ENCODE measurements around the gene SMCO4.

SMCO4 gene

GRCh38 chr11:93504110-93505095 lies 38.8 kb downstream of the SMCO4 start:
- no peak for DNase-seq (ENCODE audit: low spot score)

GRCh38 chr11:93501856-93502255 lies 41.3 kb downstream of the SMCO4 start:
- no peak for DNase-seq (ENCODE audit: low spot score)

DNA sequence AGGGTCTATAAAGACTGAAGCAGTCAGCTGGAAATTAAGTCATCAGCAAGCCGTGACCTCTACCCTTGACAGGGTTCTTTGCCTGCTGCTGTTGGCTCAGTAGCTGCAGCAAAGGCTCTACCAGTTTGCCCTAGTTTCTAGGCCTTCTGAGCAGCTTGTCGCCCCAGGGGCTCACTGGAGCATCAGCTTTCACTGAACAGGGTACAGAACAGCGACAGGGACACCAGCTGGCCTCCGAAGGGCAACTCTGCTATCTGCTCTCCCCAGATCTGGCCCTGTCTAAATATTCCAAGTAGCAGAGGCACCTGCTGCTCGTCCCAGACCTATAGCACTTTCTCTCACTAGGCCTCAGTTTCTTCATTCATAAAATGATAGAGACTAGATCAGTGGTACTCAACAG lies 42.4 kb downstream of the SMCO4 start:
- peak; percentile 93 for DNase-seq (ENCODE audit: low spot score)

DNA sequence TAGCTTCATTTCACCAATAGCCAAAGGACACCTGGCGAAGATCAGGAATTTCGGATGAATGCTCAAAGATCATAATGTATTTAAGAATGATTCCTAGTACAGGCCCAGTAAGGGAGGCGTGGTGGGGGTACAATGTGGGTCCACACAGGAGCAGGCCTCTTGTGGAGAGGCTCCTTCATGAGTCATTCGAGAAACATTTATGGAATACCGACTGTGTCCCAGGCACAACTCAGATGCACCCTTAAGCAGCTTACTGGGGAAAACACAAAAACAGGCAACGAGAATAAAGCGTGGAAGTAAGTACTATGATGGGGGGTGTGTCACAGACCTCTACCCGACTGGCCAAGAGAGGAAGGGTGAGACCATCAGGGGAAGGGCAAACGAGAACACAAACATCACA lies 44.5 kb downstream of the SMCO4 start:
- DNase-seq (ENCODE audit: low spot score), result no peak

DNA sequence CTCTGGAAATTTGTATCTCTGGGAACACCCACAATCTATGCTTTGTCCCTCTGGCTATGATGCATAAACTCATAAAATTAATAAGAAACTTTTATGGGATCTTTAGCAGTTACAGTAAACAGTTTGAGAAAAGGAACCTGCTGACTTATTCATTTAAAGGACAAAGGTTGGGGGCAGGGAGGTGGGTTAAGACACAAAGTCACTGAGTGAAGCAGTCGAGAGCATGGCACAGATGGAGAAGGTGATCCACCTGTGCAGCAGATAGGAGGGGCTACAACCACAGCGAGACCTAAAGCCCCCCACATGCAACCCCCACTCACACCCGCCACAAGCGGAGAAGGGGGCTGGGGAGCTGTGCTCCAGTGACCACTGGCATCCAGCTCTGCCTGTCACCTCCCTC lies 45.0 kb downstream of the SMCO4 start:
- DNase-seq (ENCODE audit: low spot score), result no peak

DNA sequence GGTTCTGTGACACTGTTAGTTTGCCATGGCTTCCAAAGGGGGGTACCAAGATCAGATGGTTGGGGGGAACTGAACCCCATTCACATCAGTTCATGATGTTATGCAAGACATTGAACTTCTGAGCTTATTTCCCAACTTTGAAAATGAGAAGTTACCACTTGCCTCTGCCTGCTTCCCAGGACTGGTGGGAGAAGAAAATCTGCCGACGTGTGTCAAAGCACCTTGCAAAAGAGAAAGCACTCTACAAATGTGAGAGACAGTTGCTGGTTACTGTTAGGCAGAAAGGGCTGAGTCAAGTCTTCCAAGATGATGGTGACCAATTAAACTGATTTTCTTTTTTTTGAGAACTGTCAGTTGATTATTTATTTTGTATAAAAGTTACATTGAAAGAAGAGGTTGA lies 45.6 kb downstream of the SMCO4 start:
- DNase-seq (ENCODE audit: low spot score), result no peak

- no peak for DNase-seq (ENCODE audit: low spot score)
These were observed 48.8 kb downstream of the SMCO4 start for GRCh38 chr11:93494357-93494756.

DNA sequence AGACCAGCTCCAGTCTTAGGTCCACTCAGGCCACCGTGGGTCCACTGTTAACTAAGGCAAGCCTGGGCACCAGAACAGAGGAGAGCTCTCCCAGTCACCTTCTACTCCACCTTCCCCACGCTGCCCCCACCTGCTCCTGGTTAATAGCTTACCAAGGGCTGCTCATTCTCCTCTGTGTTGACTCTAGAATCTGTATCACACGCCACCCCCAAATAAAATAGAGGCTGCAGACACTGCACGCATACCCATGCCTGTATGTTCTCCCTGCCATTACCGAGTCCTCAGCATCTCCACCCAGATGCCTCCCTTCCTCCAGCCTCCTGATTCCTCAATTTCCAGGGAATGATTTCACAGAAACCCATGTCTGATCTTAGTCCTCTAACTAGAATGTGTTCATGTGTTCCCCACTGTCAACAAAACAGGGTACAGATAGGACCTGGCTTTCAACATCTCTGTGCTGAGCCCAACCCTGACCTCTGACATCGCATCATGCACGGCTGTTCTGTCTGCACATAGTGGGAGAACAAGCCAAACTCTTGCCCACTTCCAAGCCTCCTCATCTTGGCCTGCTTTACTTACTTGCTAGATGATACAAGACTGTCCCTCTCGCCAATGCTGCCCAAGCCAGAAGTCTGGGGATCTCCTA lies 49.8 kb downstream of the SMCO4 start:
- DNase-seq (ENCODE audit: low spot score), result no peak

DNA sequence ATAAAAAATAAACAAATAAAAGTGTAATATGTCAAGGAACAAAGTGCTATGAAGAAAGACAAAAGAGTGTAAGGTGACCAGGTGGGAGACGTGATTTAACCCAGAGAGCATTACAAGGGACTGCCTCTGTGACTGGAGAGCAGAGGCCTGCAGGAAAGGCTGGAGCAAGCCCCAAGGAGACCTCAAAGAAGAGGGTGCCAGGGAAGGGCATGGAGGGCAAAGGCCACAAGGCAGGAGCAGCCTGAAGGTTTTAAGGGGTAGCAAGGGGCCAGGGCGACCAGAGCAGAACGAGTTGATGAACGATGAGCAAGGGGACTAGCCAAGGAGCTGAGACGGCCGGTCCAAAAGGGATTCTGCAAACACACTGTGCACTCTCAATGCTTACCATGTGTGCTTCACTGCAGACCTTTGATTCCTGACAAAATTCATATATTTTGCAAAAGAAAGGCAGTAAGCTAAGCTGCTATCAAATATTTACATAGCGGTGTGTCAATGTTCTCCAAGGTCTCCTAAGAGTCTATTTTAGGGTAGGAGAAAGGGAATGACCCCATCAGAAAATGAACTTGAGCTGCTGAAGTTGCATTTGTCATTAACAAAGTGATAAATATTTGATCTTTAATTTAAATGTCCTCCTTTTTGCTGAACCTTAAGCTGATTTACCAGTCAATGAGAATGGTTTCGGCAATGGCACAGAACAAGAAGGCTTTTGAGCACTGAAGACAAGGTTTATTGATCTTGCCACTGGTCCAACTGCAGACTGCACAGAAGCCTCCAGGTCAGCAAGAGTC lies 50.5 kb downstream of the SMCO4 start:
- DNase-seq (ENCODE audit: low spot score), result no peak

GRCh38 chr11:93491973-93492372 lies 51.2 kb downstream of the SMCO4 start:
- no peak for DNase-seq (ENCODE audit: low spot score)

- DNase-seq (ENCODE audit: low spot score), result no peak
These were observed 52.1 kb downstream of the SMCO4 start for GRCh38 chr11:93490996-93491618.

DNA sequence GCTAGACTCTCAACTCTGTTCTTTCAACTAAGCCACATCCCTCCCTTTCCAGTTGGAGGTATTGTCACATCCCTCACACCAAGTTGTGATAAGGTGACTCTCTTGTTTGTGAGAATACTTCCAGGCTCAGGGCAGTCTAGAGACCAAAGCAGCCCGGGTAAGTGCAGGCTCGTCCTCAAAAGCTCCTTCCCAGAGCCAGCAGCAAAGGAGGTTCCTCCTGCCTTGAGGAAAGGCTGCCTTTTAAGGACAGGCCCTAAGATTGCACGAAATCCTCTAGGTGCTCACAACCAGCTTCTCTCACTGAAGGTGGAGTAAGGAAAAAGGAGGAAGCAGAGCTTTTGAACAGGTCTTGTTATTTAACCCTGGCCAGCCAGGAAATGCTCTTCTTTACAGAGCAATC lies 53.4 kb downstream of the SMCO4 start:
- no peak for DNase-seq (ENCODE audit: low spot score)

DNA sequence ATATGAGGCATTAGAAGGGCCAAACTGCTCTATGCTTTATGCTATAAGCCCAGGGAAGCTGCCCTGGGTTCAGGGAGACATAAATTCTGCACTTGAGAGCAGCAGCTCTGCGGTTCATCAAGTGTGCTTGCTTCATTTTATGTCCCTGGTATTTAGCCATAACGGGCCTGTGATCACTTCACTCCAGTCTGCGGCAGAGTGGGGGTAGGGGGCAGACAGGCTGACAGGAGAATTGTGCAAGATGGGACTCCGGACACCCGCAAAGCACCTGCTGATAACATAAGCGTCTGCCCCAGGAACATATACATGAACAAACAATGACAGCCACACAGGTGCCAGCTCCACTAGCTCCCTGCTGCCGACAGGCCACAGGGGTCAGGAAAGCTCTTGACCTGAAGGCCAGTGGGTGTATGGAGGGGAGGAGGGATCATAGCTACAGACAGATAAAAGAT lies 56.1 kb downstream of the SMCO4 start:
- DNase-seq (ENCODE audit: low spot score), result no peak

DNA sequence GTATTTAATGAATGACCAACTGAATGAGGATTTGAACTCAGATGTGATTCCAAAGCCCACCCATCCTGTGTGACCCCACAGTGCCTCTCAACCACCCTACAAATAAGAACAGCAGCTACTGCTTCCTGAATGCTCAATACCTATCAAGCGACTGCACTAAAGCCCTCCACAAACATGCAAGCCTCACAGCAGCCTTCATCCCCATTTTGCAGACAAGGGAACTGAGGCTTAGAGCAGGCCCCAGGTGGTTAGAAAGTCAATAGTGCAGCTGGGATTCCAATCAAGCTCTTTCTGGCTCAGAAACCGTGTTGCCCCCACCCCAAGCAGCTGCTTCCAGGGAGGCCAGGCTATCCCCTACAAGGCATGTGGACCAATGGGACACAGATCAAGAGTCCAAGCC lies 57.2 kb downstream of the SMCO4 start:
- DNase-seq (ENCODE audit: low spot score), result no peak

GRCh38 chr11:93484716-93485115 lies 58.5 kb downstream of the SMCO4 start:
- DNase-seq (ENCODE audit: low spot score), result no peak

DNA sequence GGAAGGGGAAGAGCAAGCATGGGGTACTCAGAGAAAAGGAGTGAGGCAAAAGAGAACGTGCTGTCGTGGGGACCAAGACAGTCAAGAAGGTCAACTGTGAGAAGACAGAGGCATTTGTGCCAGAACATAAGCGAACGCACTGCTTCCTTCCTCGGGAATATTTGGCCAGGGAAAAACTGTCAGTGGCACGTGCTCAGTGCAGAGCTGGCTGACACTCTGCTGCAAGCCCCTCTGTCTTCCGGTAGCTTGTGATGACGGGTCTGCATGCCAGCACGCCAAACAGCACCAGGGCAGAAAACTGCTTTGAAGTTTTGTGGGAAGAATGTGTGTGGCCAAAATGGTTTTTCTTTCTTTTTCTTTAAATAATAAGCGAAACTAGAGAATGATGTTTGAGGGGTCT lies 60.6 kb downstream of the SMCO4 start:
- DNase-seq (ENCODE audit: low spot score), result no peak

- DNase-seq (ENCODE audit: low spot score), result no peak
These were observed 61.5 kb downstream of the SMCO4 start for GRCh38 chr11:93481696-93482095.

- DNase-seq (ENCODE audit: low spot score), result no peak
These were observed 61.9 kb downstream of the SMCO4 start for GRCh38 chr11:93481279-93481678.

- no peak for DNase-seq (ENCODE audit: low spot score)
These were observed 62.4 kb downstream of the SMCO4 start for GRCh38 chr11:93480756-93481155.

GRCh38 chr11:93480256-93480655 lies 62.9 kb downstream of the SMCO4 start:
- no peak for DNase-seq (ENCODE audit: low spot score)

- DNase-seq (ENCODE audit: low spot score), result no peak
These were observed 64.3 kb downstream of the SMCO4 start for GRCh38 chr11:93478841-93479240.

DNA sequence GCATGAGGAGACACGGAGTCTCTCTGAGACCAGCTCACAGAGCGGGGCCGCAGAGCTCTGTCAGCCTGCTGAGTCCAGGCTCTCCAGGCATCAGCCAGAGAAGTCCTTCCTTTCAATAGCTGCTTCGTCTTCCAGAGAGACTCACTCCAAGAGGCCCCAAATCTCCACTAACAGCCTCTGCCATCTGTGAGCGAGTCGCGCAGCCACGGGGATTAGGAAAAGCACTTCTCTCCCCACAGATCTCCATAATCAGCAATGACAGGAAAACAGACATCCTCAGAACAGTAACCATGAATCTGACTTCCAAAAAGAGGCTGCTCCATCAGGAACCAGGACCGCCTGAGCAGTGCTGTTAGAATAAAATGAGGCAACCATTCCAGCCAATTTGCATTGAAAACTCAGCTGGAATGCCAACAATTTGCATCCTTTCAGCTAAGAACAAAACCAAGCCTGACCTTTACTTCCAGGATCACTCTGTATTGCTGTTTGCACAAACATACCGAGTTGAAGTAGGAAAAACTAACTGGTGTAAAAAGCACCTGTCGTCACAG lies 65.4 kb downstream of the SMCO4 start:
- DNase-seq (ENCODE audit: low spot score), result no peak

Data from cerebellar cortex (tissue), 1 donor.